ENCODE data around the gene VAV1. TPM values are rescaled to one million over a fixed set of nuclear protein-coding genes. Genes with fewer than 3 reads are reported as not detected.
"Not testable (repeated sequence)": the region's sequence is repeated elsewhere in the genome, so short reads cannot be mapped to it uniquely, and the experiment has no call there.

VAV1 gene
- total RNA-seq, 3 donors from 2014 or later: 6.6 to 10.2 (median 8.5) TPM

GRCh38 chr19:6866741-6867151 is 94.2 kb downstream of the VAV1 start:
- no peaks in the 10 kb centered on the region for H3K36me3 ChIP-seq
- H3K4me1 ChIP-seq: no peaks in the 10 kb centered on the region
- no peak overlapping the region for H3K4me3 ChIP-seq
- H3K9me3 ChIP-seq: no peaks in the 10 kb centered on the region
- H3K27me3 ChIP-seq: no peaks in the 10 kb centered on the region
- intact Hi-C loops (cut with DNase I; ENCODE audit: low total_unique reads): loop anchor here (5.0 kb wide), 1 partner anchor 939 kb away; no protein-coding TSS in a partner anchor
- DNase-seq (ENCODE audit: low spot score in 2 of 2): no peak
- H3K27ac ChIP-seq: no peak overlapping the region
- TF ChIP-seq CTCF (IDR thresholded peaks at IDR 0.05) (no peak), POLR2AphosphoS5 (IDR thresholded peaks at IDR 0.05) (no peak), POLR2A (IDR thresholded peaks at IDR 0.05) (no peak)

GRCh38 chr19:6868351-6868750 is 95.8 kb downstream of the VAV1 start:
- no peak for DNase-seq (ENCODE audit: low spot score in 2 of 2)
- Histone ChIP-seq H3K9me3 (no peaks in the 10 kb centered on the region), H3K27me3 (no peaks in the 10 kb centered on the region), H3K27ac (no peak overlapping the region), H3K4me1 (no peaks in the 10 kb centered on the region), H3K36me3 (no peaks in the 10 kb centered on the region), H3K4me3 (no peak overlapping the region)
- intact Hi-C loops (cut with DNase I; ENCODE audit: low total_unique reads): loop anchor here (5.0 kb wide), 1 partner anchor 941 kb away; no protein-coding TSS in a partner anchor
- TF ChIP-seq CTCF (IDR thresholded peaks at IDR 0.05) (no peak), POLR2AphosphoS5 (IDR thresholded peaks at IDR 0.05) (no peak), POLR2A (IDR thresholded peaks at IDR 0.05) (no peak)

GRCh38 chr19:6869151-6869882 is 96.8 kb downstream of the VAV1 start:
- H3K27me3 ChIP-seq; H3K27ac ChIP-seq; H3K9me3 ChIP-seq; DNase-seq (ENCODE audit: low spot score in 2 of 2); H3K4me1 ChIP-seq; H3K4me3 ChIP-seq; H3K36me3 ChIP-seq: not testable (repeated sequence)
- intact Hi-C loops (cut with DNase I; ENCODE audit: low total_unique reads): loop anchor here (5.0 kb wide), 1 partner anchor 942 kb away; no protein-coding TSS in a partner anchor

- H3K27ac ChIP-seq: no peak overlapping the region
- intact Hi-C loops (cut with DNase I; ENCODE audit: low total_unique reads): no loop called here
Measured at GRCh38 chr19:6873708-6874431, 101.4 kb downstream of the VAV1 start.

GRCh38 chr19:6875218-6875617 is 102.7 kb downstream of the VAV1 start:
- H3K36me3 ChIP-seq: no peaks in the 10 kb centered on the region
- intact Hi-C loops (cut with DNase I; ENCODE audit: low total_unique reads): no loop called here
- peaks cover 0 to 23% of the 10 kb centered on the region in 2 donors for H3K27me3 ChIP-seq
- DNase-seq (ENCODE audit: low spot score in 2 of 2): no peak
- peaks cover 0 to 7% of the 10 kb centered on the region in 2 donors for H3K9me3 ChIP-seq
- TF ChIP-seq CTCF (IDR thresholded peaks at IDR 0.05) (no peak), POLR2A (IDR thresholded peaks at IDR 0.05) (no peak), POLR2AphosphoS5 (IDR thresholded peaks at IDR 0.05) (no peak)
- H3K27ac ChIP-seq: no peak overlapping the region
- no peak overlapping the region for H3K4me3 ChIP-seq
- H3K4me1 ChIP-seq: no peaks in the 10 kb centered on the region

More at GRCh38 chr19:6873708-6874431, 101.4 kb downstream of the VAV1 start:
- Histone ChIP-seq H3K9me3 (peaks cover 0 to 2% of the 10 kb centered on the region in 2 donors), H3K27me3 (peaks cover 0 to 23% of the 10 kb centered on the region in 2 donors), H3K4me1 (no peaks in the 10 kb centered on the region), H3K36me3 (no peaks in the 10 kb centered on the region), H3K4me3 (no peak overlapping the region)
- no peak for DNase-seq (ENCODE audit: low spot score in 2 of 2)
- TF ChIP-seq POLR2A (IDR thresholded peaks at IDR 0.05) (no peak), CTCF (IDR thresholded peaks at IDR 0.05) (no peak), POLR2AphosphoS5 (IDR thresholded peaks at IDR 0.05) (no peak)
